GM18867 (cell line): Measurements from ENCODE around the gene ASTN2.
A peak's percentile ranks its signal among the peaks of the same experiment; 100 is the strongest.
"Not testable (repeated sequence)": the region's sequence is repeated elsewhere in the genome, so short reads cannot be mapped to it uniquely, and the experiment has no call there.

Source experiments
- ATAC-seq: cut with Tn5 transposase; IDR thresholded peaks from one replicate; pipeline ENCODE4 v1.9.1; 2021; ENCODE audit warnings: mild to moderate bottlenecking, moderate library complexity; ENCODE audit not compliant: unreplicated experiment

The ASTN2 gene

GRCh38 chr9:116939614-116940013 is 475.2 kb downstream of the ASTN2 start:
- peak; percentile 47 for ATAC-seq

- no peak for ATAC-seq
Measured at GRCh38 chr9:116939161-116939560, 475.7 kb downstream of the ASTN2 start.

GRCh38 chr9:116937361-116937760 is 477.5 kb downstream of the ASTN2 start:
- no peak for ATAC-seq

- peak; percentile 73 for ATAC-seq
Measured at GRCh38 chr9:116935149-116935897, 479.5 kb downstream of the ASTN2 start.

GRCh38 chr9:116934131-116934530 is 480.7 kb downstream of the ASTN2 start:
- no peak for ATAC-seq

- no peak for ATAC-seq
Measured at GRCh38 chr9:116933251-116933650, 481.6 kb downstream of the ASTN2 start.

- ATAC-seq, result no peak
Measured at GRCh38 chr9:116929621-116930020, 485.2 kb downstream of the ASTN2 start.

- no peak for ATAC-seq
Measured at GRCh38 chr9:116928884-116929283, 486.0 kb downstream of the ASTN2 start.

GRCh38 chr9:116928289-116928688 is 486.6 kb downstream of the ASTN2 start:
- ATAC-seq, result no peak

- ATAC-seq, result no peak
Measured at GRCh38 chr9:116927726-116928125, 487.1 kb downstream of the ASTN2 start.

GRCh38 chr9:116925121-116925520 is 489.7 kb downstream of the ASTN2 start:
- ATAC-seq, result no peak

- no peak for ATAC-seq
Measured at GRCh38 chr9:116924462-116925110, 490.3 kb downstream of the ASTN2 start.

GRCh38 chr9:116917895-116918508 is 496.9 kb downstream of the ASTN2 start:
- not testable (repeated sequence) for ATAC-seq

GRCh38 chr9:116913536-116913935 is 501.3 kb downstream of the ASTN2 start:
- no peak for ATAC-seq

GRCh38 chr9:116910201-116910600 is 504.7 kb downstream of the ASTN2 start:
- ATAC-seq, result no peak

GRCh38 chr9:116907989-116908388 is 506.9 kb downstream of the ASTN2 start:
- ATAC-seq, result no peak

- ATAC-seq, result no peak
Measured at GRCh38 chr9:116905171-116905588, 509.7 kb downstream of the ASTN2 start.

- ATAC-seq, result no peak
Measured at GRCh38 chr9:116904165-116904564, 510.7 kb downstream of the ASTN2 start.

GRCh38 chr9:116901260-116901659 is 513.6 kb downstream of the ASTN2 start:
- ATAC-seq, result no peak

- ATAC-seq, result no peak
Measured at GRCh38 chr9:116900543-116900942, 514.3 kb downstream of the ASTN2 start.

GRCh38 chr9:116900007-116900367 is 514.9 kb downstream of the ASTN2 start:
- no peak for ATAC-seq
